ENCODE results near the gene SINHCAF. TPM values are rescaled to one million over a fixed set of nuclear protein-coding genes. Genes with fewer than 3 reads are reported as not detected.

Gene SINHCAF
- total and polyA plus RNA-seq, 2 of the 8 experiments (the other 6 are each of a cell fraction or from before 2014, with no cell fraction given), result 138 to 576 TPM

- TF ChIP-seq CTCF (IDR thresholded peaks at IDR 0.05; ENCODE audit: control extremely low read depth in 1 of 3, insufficient read depth in 1 of 3, low read depth in 1 of 3, low read length in 3 of 3) (no peak), SIX5 (IDR thresholded peaks at IDR 0.05; ENCODE audit: low read depth, low read length) (no peak), E2F6 (IDR thresholded peaks at IDR 0.05) (no peak)
These were observed 60.2 kb downstream of the SINHCAF start (continued) for GRCh38 chr12:31265722-31266121.
